Neural progenitor cell (in vitro differentiated cells): Measurements from ENCODE around the gene REV3L. TPM values are rescaled to one million over a fixed set of nuclear protein-coding genes. Genes with fewer than 3 reads are reported as not detected.
A peak's percentile ranks its signal among the peaks of the same experiment; 100 is the strongest.

Experiments used
- DNase-seq: peaks from one replicate; pipeline ENCODE4 v3.0.0-alpha.2; 2016; ENCODE audit warnings: low spot score
- H2AFZ ChIP-seq: fragments of 200-600 bp; sonication (generic); replicated peaks from 2 replicates; pipeline ENCODE4 v1.6.1; 2016; ENCODE audit warnings: antibody characterized with exemption
- H3F3A ChIP-seq: fragments of 200-600 bp; sonication (generic); 2 replicates; pipeline ENCODE4 v1.6.1; 2016; ENCODE audit warnings: antibody characterized with exemption, low read depth
- H3K27ac ChIP-seq: fragments of 200-600 bp; sonication (generic); 2 replicates; pipeline ENCODE4 v1.5.1; 2016; ENCODE audit warnings: mild to moderate bottlenecking
- H3K27me3 ChIP-seq: fragments of 200-600 bp; sonication (generic); 2 replicates; pipeline ENCODE4 v1.6.1; 2016; ENCODE audit warnings: mild to moderate bottlenecking, moderate library complexity
- H3K36me3 ChIP-seq: fragments of 200-600 bp; sonication (generic); 2 replicates; pipeline ENCODE4 v1.5.1; 2016
- H3K4me1 ChIP-seq: fragments of 200-600 bp; sonication (generic); 2 replicates; pipeline ENCODE4 v1.6.1; 2016; ENCODE audit warnings: mixed run types
- H3K4me2 ChIP-seq: fragments of 200-600 bp; sonication (generic); 2 replicates; pipeline ENCODE4 v1.6.1; 2016
- H3K4me3 ChIP-seq: fragments of 200-600 bp; sonication (generic); 2 replicates; pipeline ENCODE4 v1.5.1; 2016
- H3K79me2 ChIP-seq: fragments of 200-600 bp; sonication (generic); 2 replicates; pipeline ENCODE4 v1.6.1; 2016; ENCODE audit warnings: low read depth
- H3K9ac ChIP-seq: fragments of 200-600 bp; sonication (generic); 2 replicates; pipeline ENCODE4 v1.6.1; 2016
- H3K9me3 ChIP-seq: fragments of 200-600 bp; sonication (generic); 2 replicates; pipeline ENCODE4 v1.5.1; 2016; ENCODE audit warnings: low read depth
- H4K20me1 ChIP-seq: fragments of 200-600 bp; sonication (generic); 2 replicates; pipeline ENCODE4 v1.6.1; 2016; ENCODE audit warnings: low read depth
- H3K27ac Mint-ChIP-seq: 3 replicates; pipeline ENCODE4 v1.8.0; 2021; ENCODE audit warnings: mixed read lengths
- H3K27me3 Mint-ChIP-seq: 2 replicates; pipeline ENCODE4 v1.8.0; 2022; ENCODE audit warnings: low read depth, mild to moderate bottlenecking, inconsistent platforms, moderate library complexity, mixed read lengths; ENCODE audit not compliant: insufficient read depth
- H3K36me3 Mint-ChIP-seq: 3 replicates; pipeline ENCODE4 v1.8.0; 2021; ENCODE audit warnings: mixed read lengths
- H3K4me1 Mint-ChIP-seq: 3 replicates; pipeline ENCODE4 v1.8.0; 2021; ENCODE audit warnings: mixed read lengths
- H3K4me3 Mint-ChIP-seq: 3 replicates; pipeline ENCODE4 v1.8.0; 2021; ENCODE audit warnings: mild to moderate bottlenecking, moderate library complexity, mixed read lengths
- H3K9me3 Mint-ChIP-seq: 3 replicates; pipeline ENCODE4 v1.8.0; 2020; ENCODE audit warnings: mixed read lengths
- EZH2 ChIP-seq: fragments of 200-600 bp; sonication (generic); IDR thresholded peaks from 2 replicates; pipeline ENCODE4 v1.6.1; 2017; ENCODE audit warnings: antibody characterized with exemption, mild to moderate bottlenecking, moderate library complexity
- EZH2phosphoT487 ChIP-seq: fragments of 200-600 bp; sonication (generic); IDR thresholded peaks from 2 replicates; pipeline ENCODE4 v1.6.1; 2017; ENCODE audit warnings: antibody characterized with exemption
- total RNA-seq: library from RNA; depleted of rRNA; stranded (reverse); fragments of >200 nt; gene quantifications from 2 replicates; pipeline ENCODE4 v1.2.3, GENCODE V29; 2015; ENCODE audit warnings: low replicate concordance
- TF ChIP-seq, protein P1 (sequence below): fragments of 200-600 bp; sonication (generic); IDR thresholded peaks from 2 replicates; pipeline ENCODE4 v1.5.1; 2017; ENCODE audit warnings: antibody characterized with exemption, mild to moderate bottlenecking

REV3L gene
- total RNA-seq, 1 donor from 2014 or later, result 23.5 TPM

DNA sequence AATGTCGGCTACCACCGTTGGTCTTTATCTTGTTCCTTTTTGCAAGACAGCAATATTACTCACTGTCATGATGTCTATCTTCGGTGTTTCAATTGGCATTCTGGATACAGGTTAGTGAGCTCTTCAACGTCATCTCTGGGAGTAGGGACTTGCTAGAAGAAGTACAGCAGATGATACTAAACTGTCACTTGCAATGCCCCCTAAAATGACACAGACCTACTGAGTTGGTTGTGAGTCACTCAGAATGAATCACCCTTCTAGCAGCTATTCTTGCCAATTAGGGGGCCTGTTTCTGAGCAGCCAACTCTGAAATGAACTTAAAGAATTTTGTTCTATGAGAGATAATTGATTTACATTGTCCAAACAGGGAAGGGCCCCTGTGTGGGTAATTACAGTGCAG lies 219.2 kb downstream of the REV3L start:
- H4K20me1 ChIP-seq, result peaks cover 10% of the 10 kb centered on the region
- H2AFZ ChIP-seq, result no peak overlapping the region
- H3K27ac ChIP-seq, result no peak overlapping the region
- no peak overlapping the region for H3K4me2 ChIP-seq
- no peaks in the 10 kb centered on the region for H3K27me3 ChIP-seq
- no peak overlapping the region for H3K4me3 ChIP-seq
- H3K79me2 ChIP-seq, result peaks cover 32% of the 10 kb centered on the region
- peaks cover 8% of the 10 kb centered on the region for H3K4me1 ChIP-seq
- TF ChIP-seq EZH2 (no peak), EZH2phosphoT487 (no peak)
- TF ChIP-seq, protein P1, sequence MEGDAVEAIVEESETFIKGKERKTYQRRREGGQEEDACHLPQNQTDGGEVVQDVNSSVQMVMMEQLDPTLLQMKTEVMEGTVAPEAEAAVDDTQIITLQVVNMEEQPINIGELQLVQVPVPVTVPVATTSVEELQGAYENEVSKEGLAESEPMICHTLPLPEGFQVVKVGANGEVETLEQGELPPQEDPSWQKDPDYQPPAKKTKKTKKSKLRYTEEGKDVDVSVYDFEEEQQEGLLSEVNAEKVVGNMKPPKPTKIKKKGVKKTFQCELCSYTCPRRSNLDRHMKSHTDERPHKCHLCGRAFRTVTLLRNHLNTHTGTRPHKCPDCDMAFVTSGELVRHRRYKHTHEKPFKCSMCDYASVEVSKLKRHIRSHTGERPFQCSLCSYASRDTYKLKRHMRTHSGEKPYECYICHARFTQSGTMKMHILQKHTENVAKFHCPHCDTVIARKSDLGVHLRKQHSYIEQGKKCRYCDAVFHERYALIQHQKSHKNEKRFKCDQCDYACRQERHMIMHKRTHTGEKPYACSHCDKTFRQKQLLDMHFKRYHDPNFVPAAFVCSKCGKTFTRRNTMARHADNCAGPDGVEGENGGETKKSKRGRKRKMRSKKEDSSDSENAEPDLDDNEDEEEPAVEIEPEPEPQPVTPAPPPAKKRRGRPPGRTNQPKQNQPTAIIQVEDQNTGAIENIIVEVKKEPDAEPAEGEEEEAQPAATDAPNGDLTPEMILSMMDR, result no peak
- Mint-ChIP-seq H3K9me3 (no peaks in the 10 kb centered on the region), H3K27me3 (no peaks in the 10 kb centered on the region), H3K27ac (no peak overlapping the region), H3K4me3 (no peak overlapping the region), H3K4me1 (peaks cover 17% of the 10 kb centered on the region), H3K36me3 (peaks cover 21% of the 10 kb centered on the region)
- H3K9ac ChIP-seq, result no peak overlapping the region
- no peaks in the 10 kb centered on the region for H3K9me3 ChIP-seq
- H3K36me3 ChIP-seq, result no peaks in the 10 kb centered on the region
- H3F3A ChIP-seq, result no peaks in the 10 kb centered on the region
- DNase-seq, result no peak

DNA sequence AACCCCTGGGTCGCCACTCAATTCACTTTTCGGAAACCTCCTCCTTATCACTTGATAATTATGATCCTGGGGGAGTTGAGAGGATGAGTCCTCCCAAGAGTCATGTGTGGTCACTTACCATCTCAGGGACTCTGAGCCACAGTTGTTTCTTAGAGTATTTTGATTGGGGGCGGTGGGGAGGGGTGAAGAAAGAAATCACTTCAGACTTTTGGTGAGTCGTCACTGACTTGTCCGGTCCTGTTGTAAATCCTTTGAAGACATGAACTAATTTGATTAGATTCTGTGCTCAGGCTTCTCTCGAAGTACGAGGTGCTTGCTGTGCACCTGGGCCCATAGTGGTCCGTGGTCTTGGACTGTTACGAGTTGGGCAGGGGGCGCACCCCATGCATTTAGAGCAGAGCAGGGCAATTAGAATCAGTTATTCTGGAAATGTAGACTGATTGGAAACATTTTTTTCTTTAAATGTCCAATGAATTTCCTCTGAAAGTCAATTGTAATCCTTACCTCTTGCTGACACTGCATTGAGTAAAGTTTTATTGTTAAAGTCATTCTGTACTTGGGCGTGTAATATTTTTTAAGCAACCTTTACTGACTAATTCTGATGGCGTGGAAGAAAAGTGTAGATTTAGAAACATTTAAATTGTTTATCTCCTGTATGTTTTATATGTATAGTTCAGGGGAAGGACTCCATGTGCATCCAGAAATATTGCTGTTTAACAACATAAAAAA lies 222.3 kb downstream of the REV3L start:
- H3K4me1 Mint-ChIP-seq, result peaks cover 22% of the 10 kb centered on the region
- Histone ChIP-seq H3K27me3 (no peaks in the 10 kb centered on the region), H2AFZ (no peak overlapping the region), H3K79me2 (peaks cover 32% of the 10 kb centered on the region), H3K4me2 (peak overlapping the region; percentile 81), H3K9me3 (no peaks in the 10 kb centered on the region), H3F3A (peaks cover 15% of the 10 kb centered on the region), H3K9ac (no peak overlapping the region), H3K4me1 (peaks cover 16% of the 10 kb centered on the region), H4K20me1 (peaks cover 10% of the 10 kb centered on the region), H3K36me3 (no peaks in the 10 kb centered on the region), H3K27ac (no peak overlapping the region), H3K4me3 (no peak overlapping the region)
- no peak for DNase-seq
- no peak overlapping the region for H3K27ac Mint-ChIP-seq
- peak overlapping the region; percentile 89 for H3K4me3 Mint-ChIP-seq
- no peak for TF ChIP-seq EZH2phosphoT487
- TF ChIP-seq, protein P1, result no peak
- TF ChIP-seq EZH2, result no peak
- no peaks in the 10 kb centered on the region for H3K9me3 Mint-ChIP-seq
- no peaks in the 10 kb centered on the region for H3K27me3 Mint-ChIP-seq
- peaks cover 7% of the 10 kb centered on the region for H3K36me3 Mint-ChIP-seq

DNA sequence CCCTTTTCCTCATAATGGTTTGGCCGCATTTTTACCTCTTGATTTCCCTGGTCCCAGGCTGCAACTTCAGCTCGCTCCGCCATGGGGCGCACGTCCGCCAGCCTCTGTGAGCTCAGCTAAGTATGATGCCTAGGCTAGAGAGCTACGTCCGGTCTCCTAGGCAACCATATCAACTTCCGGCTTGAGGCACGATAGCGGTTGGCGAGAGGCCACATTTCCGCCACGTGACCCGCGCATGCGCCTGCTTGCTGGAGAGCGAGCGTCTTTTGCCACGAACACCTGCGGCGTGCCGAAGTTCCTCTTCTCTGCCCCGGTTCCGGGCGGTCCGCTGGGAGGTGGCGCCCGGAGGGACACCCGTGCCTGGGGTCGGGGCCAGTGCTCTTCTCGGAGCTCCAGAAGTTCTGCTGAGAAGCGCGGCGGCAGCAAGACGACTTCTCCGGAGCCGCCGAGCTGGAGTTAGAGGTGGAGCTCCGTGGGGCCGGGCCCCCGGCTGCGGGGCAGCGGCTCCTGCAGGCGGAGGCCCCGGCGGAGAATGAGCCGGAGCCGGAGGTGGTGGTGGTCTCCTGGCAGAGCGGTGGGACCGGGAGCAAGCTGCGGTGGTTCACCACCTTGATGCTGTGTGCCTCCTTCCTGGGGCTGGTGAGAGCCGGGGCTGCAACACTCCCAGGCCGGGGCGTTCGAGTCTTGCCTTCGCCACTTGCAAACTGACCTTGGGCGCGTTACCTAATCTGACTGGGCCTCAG lies 223.8 kb downstream of the REV3L start:
- H3K9me3 Mint-ChIP-seq, result no peaks in the 10 kb centered on the region
- peak overlapping the region; percentile 89 for H3K4me3 Mint-ChIP-seq
- peak; percentile 99 for DNase-seq
- Histone ChIP-seq H3K27me3 (peaks cover 9% of the 10 kb centered on the region), H3F3A (peaks cover 26% of the 10 kb centered on the region), H3K27ac (no peak overlapping the region), H2AFZ (peak overlapping the region; percentile 89), H4K20me1 (peaks cover 10% of the 10 kb centered on the region), H3K36me3 (no peaks in the 10 kb centered on the region), H3K4me3 (peak overlapping the region; percentile 65), H3K4me2 (peak overlapping the region; percentile 81), H3K9ac (no peak overlapping the region), H3K4me1 (peaks cover 25% of the 10 kb centered on the region), H3K9me3 (no peaks in the 10 kb centered on the region), H3K79me2 (peaks cover 32% of the 10 kb centered on the region)
- peak overlapping the region; percentile 74 for H3K27ac Mint-ChIP-seq
- TF ChIP-seq EZH2phosphoT487, result no peak
- TF ChIP-seq, protein P1, result peak; percentile 93
- peaks cover 30% of the 10 kb centered on the region for H3K4me1 Mint-ChIP-seq
- H3K36me3 Mint-ChIP-seq, result peaks cover 6% of the 10 kb centered on the region
- H3K27me3 Mint-ChIP-seq, result no peaks in the 10 kb centered on the region
